MCF 10A (cell line): ENCODE results near the gene C10orf95. TPM values are rescaled to one million over a fixed set of nuclear protein-coding genes. Genes with fewer than 3 reads are reported as not detected.

Experiments used
- BruUV-seq: library from RNA; stranded (reverse); fragments of 400-500 nt; replicated peaks from 2 replicates; lab custom pipeline; 2021; lab: Mats Ljungman, UMichigan
- CTCF ChIA-PET: fragments of 300-600 bp; sonication (Branson Sonifier 250); formaldehyde crosslinking; extraction: SDS; loops from one replicate; lab custom pipeline; 2021; ENCODE audit warnings: antibody characterized with exemption, inconsistent platforms; lab: Yijun Ruan, JAX
- POLR2A ChIA-PET: fragments of 300-600, 350-650 bp; sonication (Branson Sonifier 250); formaldehyde crosslinking; extraction: SDS; loops from one replicate; lab custom pipeline; 2020; ENCODE audit warnings: antibody characterized with exemption, inconsistent platforms; lab: Yijun Ruan, JAX
- DNase-seq: peaks from one replicate; pipeline ENCODE4 v3.0.0-alpha.2; 2018; ENCODE audit not compliant: unreplicated experiment
- H3K27ac Mint-ChIP-seq: one replicate; pipeline ENCODE4 v1.8.0; 2022; ENCODE audit warnings: mild to moderate bottlenecking, low read depth, mixed read lengths; ENCODE audit not compliant: unreplicated experiment
- H3K27me3 Mint-ChIP-seq: one replicate; pipeline ENCODE4 v1.8.0; 2022; ENCODE audit warnings: mixed read lengths; ENCODE audit not compliant: insufficient read depth, unreplicated experiment
- H3K36me3 Mint-ChIP-seq: one replicate; pipeline ENCODE4 v1.8.0; 2022; ENCODE audit warnings: mild to moderate bottlenecking, moderate library complexity, mixed read lengths; ENCODE audit not compliant: insufficient read depth, unreplicated experiment
- H3K4me1 Mint-ChIP-seq: one replicate; pipeline ENCODE4 v1.8.0; 2022; ENCODE audit warnings: mixed read lengths; ENCODE audit not compliant: insufficient read depth, unreplicated experiment
- H3K4me3 Mint-ChIP-seq: one replicate; pipeline ENCODE4 v1.8.0; 2022; ENCODE audit warnings: mild to moderate bottlenecking, moderate library complexity, mixed read lengths; ENCODE audit not compliant: unreplicated experiment
- H3K9me3 Mint-ChIP-seq: one replicate; pipeline ENCODE4 v1.8.0; 2022; ENCODE audit warnings: mixed read lengths; ENCODE audit not compliant: unreplicated experiment
- CTCF ChIP-seq: fragments of 200-600 bp; IDR thresholded peaks from one replicate; pipeline ENCODE4 v1.8.0; 2022; ENCODE audit warnings: antibody characterized with exemption, mild to moderate bottlenecking; ENCODE audit not compliant: unreplicated experiment
- intact Hi-C: fragments of 100-400 bp; cut with micrococcal nuclease; formaldehyde crosslinking; loops from 2 replicates; pipeline ENCODE4 v1.14.1; 2022
- total RNA-seq: library from RNA; stranded (reverse); gene quantifications from 2 replicates; pipeline ENCODE4 v1.2.3, GENCODE V29; 2022

C10orf95 gene
- total RNA-seq, 1 experiment from 2014 or later, result 0.63 TPM

- ChIA-PET CTCF (interaction anchor here (2.6 kb wide), 1 partner anchor 15 kb away, joined by 11 read pairs; no protein-coding TSS in a partner anchor), POLR2A (interaction anchor here (0.5 kb wide), 1 partner anchor 1168 kb away, joined by 3 read pairs; no protein-coding TSS in a partner anchor)
- H3K27me3 Mint-ChIP-seq, result no peaks in the 10 kb centered on the region
- DNase-seq, result no peak
- H3K4me3 Mint-ChIP-seq, result no peak overlapping the region
- H3K4me1 Mint-ChIP-seq, result peaks cover 15% of the 10 kb centered on the region
- TF ChIP-seq CTCF, result no peak
- peaks cover 56% of the 10 kb centered on the region for H3K36me3 Mint-ChIP-seq
- no TSS peak for BruUV-seq
- H3K9me3 Mint-ChIP-seq, result no peaks in the 10 kb centered on the region
- intact Hi-C loops, result no loop called here
- no peak overlapping the region for H3K27ac Mint-ChIP-seq
These were observed 42.4 kb upstream of the C10orf95 start for GRCh38 chr10:102493771-102494170.

GRCh38 chr10:102492983-102493382 is 41.6 kb upstream of the C10orf95 start:
- Mint-ChIP-seq H3K27me3 (no peaks in the 10 kb centered on the region), H3K9me3 (no peaks in the 10 kb centered on the region), H3K4me3 (no peak overlapping the region), H3K27ac (no peak overlapping the region), H3K36me3 (peaks cover 59% of the 10 kb centered on the region), H3K4me1 (peaks cover 13% of the 10 kb centered on the region)
- ChIA-PET POLR2A (no interaction called here), CTCF (interaction anchor here (0.6 to 2.6 kb wide), 3 partner anchors 14 to 90 kb away, joined by 3 to 11 read pairs (median 4); no protein-coding TSS in a partner anchor)
- intact Hi-C loops, result no loop called here
- TF ChIP-seq CTCF, result no peak
- no TSS peak for BruUV-seq
- DNase-seq, result no peak

GRCh38 chr10:102492344-102492939 is 41.1 kb upstream of the C10orf95 start:
- Mint-ChIP-seq H3K9me3 (no peaks in the 10 kb centered on the region), H3K27me3 (no peaks in the 10 kb centered on the region), H3K4me1 (peaks cover 13% of the 10 kb centered on the region), H3K36me3 (peaks cover 65% of the 10 kb centered on the region), H3K4me3 (no peak overlapping the region), H3K27ac (no peak overlapping the region)
- no peak for TF ChIP-seq CTCF
- ChIA-PET POLR2A (interaction anchor here (2.2 kb wide), 1 partner anchor 9 kb away, joined by 6 read pairs; no protein-coding TSS in a partner anchor), CTCF (interaction anchor here (0.6 to 1.0 kb wide), 2 partner anchors 39 to 89 kb away, joined by 3 to 4 read pairs; no protein-coding TSS in a partner anchor)
- no TSS peak for BruUV-seq
- intact Hi-C loops, result no loop called here
- DNase-seq, result no peak

- Mint-ChIP-seq H3K27ac (no peak overlapping the region), H3K4me3 (no peak overlapping the region), H3K27me3 (no peaks in the 10 kb centered on the region), H3K36me3 (peaks cover 68% of the 10 kb centered on the region), H3K4me1 (peaks cover 13% of the 10 kb centered on the region), H3K9me3 (no peaks in the 10 kb centered on the region)
- TF ChIP-seq CTCF, result no peak
- CTCF ChIA-PET, result interaction anchor here (0.9 to 1.0 kb wide), 2 partner anchors 10 to 11 kb away, joined by 4 to 5 read pairs; no protein-coding TSS in a partner anchor
- DNase-seq, result no peak
- BruUV-seq, result no TSS peak
- intact Hi-C loops, result no loop called here
- POLR2A ChIA-PET, result interaction anchor here (2.2 kb wide), 1 partner anchor 10 kb away, joined by 6 read pairs; no protein-coding TSS in a partner anchor
These were observed 39.8 kb upstream of the C10orf95 start for GRCh38 chr10:102491136-102491535.
